SH-SY5Y (cell line): ENCODE measurements around the gene IQSEC3.

Experiments
- GATA2 ChIP-seq: IDR thresholded peaks from 2 replicates; pipeline ENCODE4 v1.6.1; 2011; ENCODE audit warnings: mild to moderate bottlenecking, low read depth, low read length
- GATA3 ChIP-seq: IDR thresholded peaks from 2 replicates; pipeline ENCODE4 v1.6.1; 2011; ENCODE audit warnings: low read depth, mild to moderate bottlenecking, low read length, moderate library complexity

- TF ChIP-seq GATA2 (no peak), GATA3 (no peak)
Measured at GRCh38 chr12:102879-103168, 36.3 kb downstream of the IQSEC3 start.
